HepG2 (cell line): Measurements from ENCODE around the gene SCML1. TPM values are rescaled to one million over a fixed set of nuclear protein-coding genes. Genes with fewer than 3 reads are reported as not detected.

Source experiments
- ASH2L ChIP-seq: fragments of 300-600, 200-600 bp; sonication (generic); IDR thresholded peaks from 2 replicates; pipeline ENCODE4 v1.7.0; 2017; ENCODE audit warnings: low read depth, mild to moderate bottlenecking, moderate library complexity, mixed read lengths, low read length; ENCODE audit not compliant: insufficient read length
- GRHL1 ChIP-seq: sonication (generic); formaldehyde crosslinking; conservative IDR thresholded peaks from 2 replicates; pipeline ENCODE4 v1.8.0; 2022; ENCODE audit warnings: missing genetic modification reagents
- GTF2F1 ChIP-seq: fragments of 150-350 bp; IDR thresholded peaks from 2 replicates; pipeline ENCODE4 v1.6.1; 2014; ENCODE audit warnings: low read length
- HNF1B ChIP-seq: sonication (generic); formaldehyde crosslinking; IDR thresholded peaks from 2 replicates; pipeline ENCODE4 v1.5.1; 2020; ENCODE audit warnings: mild to moderate bottlenecking, moderate library complexity, missing genetic modification reagents
- KDM1A ChIP-seq: IDR thresholded peaks from 2 replicates; pipeline ENCODE4 v1.6.1; 2016; ENCODE audit warnings: missing compliant biosample characterization
- PHB2 ChIP-seq: fragments of 450-650 bp; IDR thresholded peaks from 2 replicates; pipeline ENCODE4 v1.6.1; 2018; ENCODE audit not compliant: partially characterized antibody
- ZNF44 ChIP-seq: sonication (generic); formaldehyde crosslinking; IDR thresholded peaks from 2 replicates; pipeline ENCODE4 v1.5.1; 2020; ENCODE audit warnings: mild to moderate bottlenecking, missing genetic modification reagents
- ZNF629 ChIP-seq: sonication (generic); formaldehyde crosslinking; conservative IDR thresholded peaks from 2 replicates; pipeline ENCODE4 v1.5.0; 2020; ENCODE audit warnings: missing genetic modification reagents
- ZNF766 ChIP-seq: sonication (generic); formaldehyde crosslinking; IDR thresholded peaks from 2 replicates; pipeline ENCODE4 v1.5.0; 2020; ENCODE audit warnings: missing genetic modification reagents, borderline replicate concordance
- polyA plus RNA-seq, 8 experiments: library from polyadenylated mRNA; depleted of rRNA in 3 of 8; stranded (reverse) in 7 of 8; unstranded in 1 of 8; fragments of >200 nt; fragmentation: Illumina TruSeq in 4 of 8; extraction: Trizol in 4 of 8; gene quantifications; 2 replicates each; pipeline versions ENCODE4 v1.2.1 to v1.2.3, GENCODE V29; 2011 to 2016; ENCODE audit warnings: low read depth in 4 of 8, missing spikeins in 1 of 8, mixed read lengths in 1 of 8; ENCODE audit not compliant: insufficient read depth in 1 of 8
- total RNA-seq, 5 experiments: library from RNA; depleted of rRNA; stranded (reverse); fragments of >200 nt; fragmentation: Illumina TruSeq; extraction: Trizol; gene quantifications; 2 replicates each; pipeline ENCODE4 v1.2.3, GENCODE V29; 2016; ENCODE audit warnings: low read depth in 1 of 5
- TF ChIP-seq, protein P1 (sequence below): sonication (generic); formaldehyde crosslinking; IDR thresholded peaks from 2 replicates; pipeline ENCODE4 v1.9.0; 2021; ENCODE audit warnings: missing genetic modification reagents, mild to moderate bottlenecking, borderline replicate concordance
- TF ChIP-seq, protein P2 (sequence below): sonication (generic); formaldehyde crosslinking; IDR thresholded peaks from 2 replicates; pipeline ENCODE4 v1.5.1; 2020; ENCODE audit warnings: missing genetic modification reagents, mild to moderate bottlenecking, borderline replicate concordance
- TF ChIP-seq, protein P3 (sequence below): IDR thresholded peaks from 2 replicates; pipeline ENCODE4 v1.6.1; 2012; ENCODE audit warnings: inconsistent platforms

SCML1 gene
- total and polyA plus RNA-seq, 2 of the 13 experiments (the other 11 are each of a cell fraction or from before 2014, with no cell fraction given): 24.2 to 129 TPM

- TF ChIP-seq, protein P1, sequence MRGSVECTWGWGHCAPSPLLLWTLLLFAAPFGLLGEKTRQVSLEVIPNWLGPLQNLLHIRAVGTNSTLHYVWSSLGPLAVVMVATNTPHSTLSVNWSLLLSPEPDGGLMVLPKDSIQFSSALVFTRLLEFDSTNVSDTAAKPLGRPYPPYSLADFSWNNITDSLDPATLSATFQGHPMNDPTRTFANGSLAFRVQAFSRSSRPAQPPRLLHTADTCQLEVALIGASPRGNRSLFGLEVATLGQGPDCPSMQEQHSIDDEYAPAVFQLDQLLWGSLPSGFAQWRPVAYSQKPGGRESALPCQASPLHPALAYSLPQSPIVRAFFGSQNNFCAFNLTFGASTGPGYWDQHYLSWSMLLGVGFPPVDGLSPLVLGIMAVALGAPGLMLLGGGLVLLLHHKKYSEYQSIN (CRISPR knock-in tag): no peak
- no peak for TF ChIP-seq HNF1B
- TF ChIP-seq ZNF629 (CRISPR knock-in tag): peak; percentile 99
- TF ChIP-seq, protein P2, sequence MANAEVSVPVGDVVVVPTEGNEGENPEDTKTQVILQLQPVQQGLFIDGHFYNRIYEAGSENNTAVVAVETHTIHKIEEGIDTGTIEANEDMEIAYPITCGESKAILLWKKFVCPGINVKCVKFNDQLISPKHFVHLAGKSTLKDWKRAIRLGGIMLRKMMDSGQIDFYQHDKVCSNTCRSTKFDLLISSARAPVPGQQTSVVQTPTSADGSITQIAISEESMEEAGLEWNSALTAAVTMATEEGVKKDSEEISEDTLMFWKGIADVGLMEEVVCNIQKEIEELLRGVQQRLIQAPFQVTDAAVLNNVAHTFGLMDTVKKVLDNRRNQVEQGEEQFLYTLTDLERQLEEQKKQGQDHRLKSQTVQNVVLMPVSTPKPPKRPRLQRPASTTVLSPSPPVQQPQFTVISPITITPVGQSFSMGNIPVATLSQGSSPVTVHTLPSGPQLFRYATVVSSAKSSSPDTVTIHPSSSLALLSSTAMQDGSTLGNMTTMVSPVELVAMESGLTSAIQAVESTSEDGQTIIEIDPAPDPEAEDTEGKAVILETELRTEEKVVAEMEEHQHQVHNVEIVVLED (CRISPR knock-in tag): no peak
- no peak for TF ChIP-seq ZNF766 (CRISPR knock-in tag)
- TF ChIP-seq ASH2L: peak; percentile 30
- peak; percentile 97 for TF ChIP-seq KDM1A (CRISPR knock-in tag)
- no peak for TF ChIP-seq ZNF44 (CRISPR knock-in tag)
- TF ChIP-seq GTF2F1: no peak
- no peak for TF ChIP-seq PHB2
- TF ChIP-seq, protein P3, sequence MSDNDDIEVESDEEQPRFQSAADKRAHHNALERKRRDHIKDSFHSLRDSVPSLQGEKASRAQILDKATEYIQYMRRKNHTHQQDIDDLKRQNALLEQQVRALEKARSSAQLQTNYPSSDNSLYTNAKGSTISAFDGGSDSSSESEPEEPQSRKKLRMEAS: 0 out of 2 replicates have a peak, but pooled peaks have one; percentile 31
- no peak for TF ChIP-seq GRHL1
Observed at GRCh38 chrX:17736478-17736855, 826 bp upstream of the SCML1 start (continued).
